GM12864 (cell line): ENCODE data around the gene UBE2D3.

Experiments
- DNase-seq: peaks from one replicate; pipeline ENCODE4 v3.0.0-alpha.2; 2011; ENCODE audit warnings: low read depth
- H3K4me3 ChIP-seq: 2 replicates; pipeline ENCODE4 v1.5.1; 2011; ENCODE audit warnings: mild to moderate bottlenecking, low read depth, low read length, control low read depth
- TF ChIP-seq, protein P1 (sequence below): IDR thresholded peaks from 2 replicates; pipeline ENCODE4 v1.5.1; 2011; ENCODE audit warnings: low read depth, mild to moderate bottlenecking, moderate library complexity, low read length, control low read depth, inconsistent platforms; ENCODE audit errors: missing control alignments

UBE2D3 gene

DNA sequence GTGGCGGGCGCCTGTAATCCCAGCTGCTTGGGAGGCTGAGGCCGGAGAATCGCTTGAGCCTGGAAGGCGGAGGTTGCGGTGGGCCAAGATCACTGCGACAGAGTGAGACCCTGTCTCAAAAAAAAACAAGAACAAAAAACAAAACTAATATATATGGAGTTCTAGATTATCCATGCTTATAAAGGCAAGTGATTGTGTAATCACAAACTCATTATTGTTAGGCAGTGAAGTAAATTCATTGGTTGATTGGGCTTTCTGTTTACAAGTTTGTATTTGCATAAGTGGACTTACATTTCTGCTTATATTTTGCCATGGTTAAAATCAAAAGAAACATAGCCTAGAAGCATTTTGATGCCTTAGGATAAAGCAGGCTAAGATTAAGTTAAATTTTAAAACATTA is 2.5 kb upstream of the UBE2D3 start:
- TF ChIP-seq, protein P1, sequence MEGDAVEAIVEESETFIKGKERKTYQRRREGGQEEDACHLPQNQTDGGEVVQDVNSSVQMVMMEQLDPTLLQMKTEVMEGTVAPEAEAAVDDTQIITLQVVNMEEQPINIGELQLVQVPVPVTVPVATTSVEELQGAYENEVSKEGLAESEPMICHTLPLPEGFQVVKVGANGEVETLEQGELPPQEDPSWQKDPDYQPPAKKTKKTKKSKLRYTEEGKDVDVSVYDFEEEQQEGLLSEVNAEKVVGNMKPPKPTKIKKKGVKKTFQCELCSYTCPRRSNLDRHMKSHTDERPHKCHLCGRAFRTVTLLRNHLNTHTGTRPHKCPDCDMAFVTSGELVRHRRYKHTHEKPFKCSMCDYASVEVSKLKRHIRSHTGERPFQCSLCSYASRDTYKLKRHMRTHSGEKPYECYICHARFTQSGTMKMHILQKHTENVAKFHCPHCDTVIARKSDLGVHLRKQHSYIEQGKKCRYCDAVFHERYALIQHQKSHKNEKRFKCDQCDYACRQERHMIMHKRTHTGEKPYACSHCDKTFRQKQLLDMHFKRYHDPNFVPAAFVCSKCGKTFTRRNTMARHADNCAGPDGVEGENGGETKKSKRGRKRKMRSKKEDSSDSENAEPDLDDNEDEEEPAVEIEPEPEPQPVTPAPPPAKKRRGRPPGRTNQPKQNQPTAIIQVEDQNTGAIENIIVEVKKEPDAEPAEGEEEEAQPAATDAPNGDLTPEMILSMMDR: no peak
- H3K4me3 ChIP-seq: no peak overlapping the region
- DNase-seq: no peak

DNA sequence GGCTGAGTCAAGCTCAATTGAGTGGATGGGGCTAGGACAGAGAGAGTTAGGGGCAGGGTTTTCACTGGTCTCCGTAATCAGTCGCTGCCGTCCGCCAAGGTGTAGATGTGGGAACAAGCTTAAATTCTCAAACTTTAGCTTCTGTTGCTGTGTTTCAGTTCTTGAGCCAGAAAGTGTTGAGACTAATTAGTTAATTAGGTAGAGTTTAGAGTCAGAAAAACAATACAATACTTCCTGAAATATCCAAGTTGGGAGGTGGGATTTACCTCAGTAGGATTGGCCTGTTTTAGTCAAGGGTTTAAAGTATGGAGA is 1.1 kb upstream of the UBE2D3 start:
- DNase-seq: no peak
- TF ChIP-seq, protein P1: no peak
- H3K4me3 ChIP-seq: peak overlapping the region; percentile 93

DNA sequence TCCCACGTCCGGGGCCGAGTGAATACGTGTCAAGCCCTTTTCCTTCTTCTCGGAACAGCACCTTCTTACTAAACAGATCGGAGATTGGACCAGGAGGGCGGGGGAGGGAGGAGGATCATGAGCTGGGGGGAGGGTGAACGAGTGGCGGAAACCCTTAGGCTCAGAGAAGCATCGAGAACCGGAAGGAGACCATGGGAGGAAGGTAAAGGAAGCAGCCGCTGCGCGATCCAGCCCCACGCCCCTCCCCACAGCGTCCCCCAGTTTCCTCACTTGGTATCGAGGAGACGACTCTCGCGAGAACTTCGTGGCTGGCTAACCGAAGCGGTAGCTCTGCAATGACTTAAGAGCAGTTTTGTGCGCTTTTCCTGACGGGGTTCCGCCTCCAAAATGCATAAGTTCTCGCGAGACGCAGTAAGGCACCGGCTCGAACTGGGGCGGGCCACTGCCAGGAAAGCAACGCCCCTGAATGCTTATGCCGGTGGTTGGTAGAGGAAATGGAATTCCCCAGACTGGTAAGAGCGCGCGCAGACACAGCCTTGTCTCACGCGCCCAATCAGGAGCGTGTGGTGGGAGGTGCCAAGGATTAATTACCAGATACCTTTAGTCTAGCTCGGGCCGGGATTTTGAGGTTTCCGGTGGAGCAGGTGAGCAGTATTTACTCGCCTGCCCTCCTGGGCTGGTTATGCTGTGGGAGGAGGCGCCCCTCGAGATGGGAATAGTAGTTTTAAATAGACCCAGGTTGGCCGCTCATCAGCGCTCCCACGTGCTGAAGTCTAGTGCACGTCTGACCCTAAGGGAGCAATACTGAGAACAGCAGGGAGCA is 534 bp upstream of the UBE2D3 start:
- TF ChIP-seq, protein P1: peak; percentile 2
- H3K4me3 ChIP-seq: peak overlapping the region; percentile 93
- DNase-seq: peak; percentile 100

DNA sequence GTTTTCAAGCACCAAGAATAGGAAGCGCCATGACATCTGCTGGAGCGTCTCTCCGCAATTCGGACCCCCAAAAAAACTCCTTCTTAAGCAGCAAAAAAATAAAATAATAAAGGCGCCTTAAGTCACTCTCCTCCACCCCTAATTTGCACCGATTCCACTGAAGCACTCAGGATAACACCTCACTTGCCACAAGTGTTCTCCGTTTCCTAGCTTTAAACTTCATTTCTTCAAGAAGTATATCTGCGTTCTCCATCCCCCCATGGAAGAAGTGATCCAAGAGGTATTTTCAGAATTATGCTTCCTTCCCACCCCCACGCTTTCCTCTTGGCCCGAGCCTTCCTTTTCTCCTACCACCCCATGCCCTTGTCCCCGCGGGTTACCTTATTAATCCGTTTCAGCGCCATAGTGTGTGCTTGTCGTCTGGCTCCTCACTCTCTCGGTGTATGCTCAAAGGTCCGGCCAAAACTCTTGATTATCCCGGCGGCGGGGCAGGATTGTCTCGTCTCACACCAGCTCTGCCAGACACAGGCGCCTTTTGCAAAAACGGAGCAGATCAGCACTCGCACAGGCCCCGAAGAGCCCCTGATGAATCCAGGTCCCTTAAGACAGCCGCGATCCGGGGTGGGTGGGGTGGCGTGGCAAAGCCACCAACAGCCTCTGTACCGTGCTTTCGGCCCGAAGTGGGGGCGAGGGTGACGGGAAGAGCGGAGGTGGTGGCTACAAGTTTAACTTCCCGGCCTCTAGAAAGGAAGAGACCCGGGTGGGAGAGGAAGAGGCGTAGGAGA is 1.1 kb downstream of the UBE2D3 start:
- DNase-seq: no peak
- H3K4me3 ChIP-seq: peak overlapping the region; percentile 93
- TF ChIP-seq, protein P1: no peak

DNA sequence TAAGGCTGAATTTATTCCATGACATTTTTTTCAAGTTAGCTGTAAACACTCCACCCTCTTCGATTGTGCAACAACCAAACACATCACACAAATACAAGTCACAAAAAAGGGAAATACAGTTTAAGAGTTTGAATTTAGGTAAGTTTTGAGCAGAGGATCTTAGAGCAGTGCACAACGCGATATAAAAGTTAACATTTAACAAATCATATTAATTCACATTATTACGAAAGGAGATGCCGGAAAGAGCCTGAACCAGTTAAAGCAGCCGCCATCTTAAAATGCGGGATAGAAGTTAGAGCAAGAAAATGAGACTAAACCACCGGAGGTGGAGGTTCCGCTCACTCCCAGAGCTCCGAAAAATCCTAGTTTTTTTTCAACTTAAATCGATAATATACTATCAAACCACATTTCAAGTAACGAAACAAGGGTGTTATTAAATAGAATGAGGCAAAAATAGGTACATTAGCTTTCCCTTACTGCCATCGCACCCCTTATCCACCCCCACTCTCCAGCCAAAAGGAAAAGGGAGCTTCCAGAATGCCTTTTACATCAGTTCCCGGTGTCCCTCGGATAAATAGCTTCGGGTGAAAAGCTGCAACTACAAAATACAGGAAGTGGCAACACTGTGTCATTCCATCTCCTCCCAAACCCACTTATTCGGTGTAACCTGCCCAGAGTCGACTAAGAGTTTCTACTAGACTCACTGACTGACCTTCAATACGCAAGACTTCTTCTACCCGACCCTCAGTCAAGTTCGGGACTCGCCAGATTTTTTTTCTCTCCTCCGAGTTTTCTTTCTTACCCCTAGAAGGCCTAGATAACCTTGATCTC is 1.9 kb downstream of the UBE2D3 start:
- peak overlapping the region; percentile 93 for H3K4me3 ChIP-seq
- TF ChIP-seq, protein P1: no peak
- peak; percentile 19 for DNase-seq

DNA sequence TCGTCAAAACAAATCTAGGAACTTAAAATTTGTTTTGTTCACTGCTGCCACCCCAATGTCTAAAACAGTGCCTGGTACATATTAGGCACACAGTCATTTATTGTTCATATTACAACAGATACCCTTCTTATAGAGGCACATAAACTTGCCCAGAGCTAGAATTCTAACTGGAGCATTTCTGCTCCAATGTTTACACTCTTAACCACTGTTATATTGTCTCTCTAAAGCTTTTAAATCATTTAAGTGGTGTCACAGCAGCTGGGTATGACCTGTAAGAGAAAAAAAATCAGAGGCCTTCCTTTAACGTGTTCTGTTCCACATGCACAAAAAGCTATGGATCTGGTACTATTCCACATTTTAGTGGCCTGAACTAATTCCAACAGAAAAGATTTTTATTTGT is 3.0 kb downstream of the UBE2D3 start:
- DNase-seq: no peak
- TF ChIP-seq, protein P1: no peak
- H3K4me3 ChIP-seq: peak overlapping the region; percentile 93
